Ishikawa (cell line): ENCODE data around the gene PTPRD.

ENCODE experiments used
- CREB1 ChIP-seq: IDR thresholded peaks from 2 replicates; pipeline ENCODE4 v1.6.1; 2012; ENCODE audit warnings: low read depth
- FOXM1 ChIP-seq: IDR thresholded peaks from 2 replicates; pipeline ENCODE4 v1.6.1; 2012; ENCODE audit warnings: low read depth, borderline replicate concordance
- NFIC ChIP-seq: IDR thresholded peaks from 2 replicates; pipeline ENCODE4 v1.6.1; 2012
- TAF1 ChIP-seq: IDR thresholded peaks from 2 replicates; pipeline ENCODE4 v1.6.1; 2012; ENCODE audit warnings: low read depth, mild to moderate bottlenecking
- USF1 ChIP-seq: IDR thresholded peaks from 2 replicates; pipeline ENCODE4 v1.6.1; 2012
- ZBTB7A ChIP-seq: IDR thresholded peaks from 2 replicates; pipeline ENCODE4 v1.6.1; 2012; ENCODE audit warnings: low read depth

- no peak for TF ChIP-seq USF1
- no peak for TF ChIP-seq CREB1
- no peak for TF ChIP-seq TAF1
- TF ChIP-seq ZBTB7A, result no peak
- TF ChIP-seq NFIC, result no peak
- TF ChIP-seq FOXM1, result no peak
These were observed 1722.1 kb downstream of the PTPRD start for GRCh38 chr9:8890695-8891094.
